ENCODE data around the gene PIBF1. TPM values are rescaled to one million over a fixed set of nuclear protein-coding genes. Genes with fewer than 3 reads are reported as not detected.

Gene PIBF1
- total RNA-seq, 5 donors from 2014 or later (not counting 1 experiment from before 2014, with no cell fraction given), result 29.4 to 36.5 (median 34.8) TPM

GRCh38 chr13:73063166-73063565 is 281.2 kb downstream of the PIBF1 start:
- ATAC-seq (replicated peaks in 1 of 4) (no peak), DNase-seq (no peak)
- H3K4me1 Mint-ChIP-seq, result peaks cover 17 to 22% (median 19%) of the 10 kb centered on the region in 3 donors
- CTCF ChIA-PET, result no interaction called here
- no peaks in the 10 kb centered on the region for H3K9me3 ChIP-seq
- H3K27ac Mint-ChIP-seq, result no peak overlapping the region
- 88% methylated on average over 1 of the region's 3 CpGs for WGBS (ENCODE audit: insufficient coverage)
- peaks cover 6 to 14% of the 10 kb centered on the region in 2 experiments for H3K4me1 ChIP-seq (ENCODE audit: control insufficient read depth in 1 of 2, extremely low read depth in 1 of 2, insufficient read depth in 2 of 2, low read length in 2 of 2)
- H3K4me3 Mint-ChIP-seq, result no peak overlapping the region
- peaks cover 0 to 7% of the 10 kb centered on the region in 2 experiments for H3K27me3 ChIP-seq (replicated peaks in 1 of 2; ENCODE audit: control insufficient read depth in 2 of 2, extremely low read depth in 1 of 2, insufficient read depth in 2 of 2, low read length in 1 of 2)
- no peak overlapping the region for H3K27ac ChIP-seq (ENCODE audit: low read length)
- POLR2A ChIA-PET, result no interaction called here
- H3K36me3 ChIP-seq (ENCODE audit: control insufficient read depth in 2 of 2, extremely low read depth in 1 of 2, insufficient read depth in 1 of 2, low read length in 1 of 2), result no peaks in the 10 kb centered on the region
- no peak overlapping the region for H3K4me3 ChIP-seq (ENCODE audit: control insufficient read depth in 1 of 2, extremely low read depth in 1 of 2, low read length in 1 of 2)
- peaks cover 0 to 11% of the 10 kb centered on the region in 2 donors for H3K27me3 Mint-ChIP-seq
- no peaks in the 10 kb centered on the region for H3K9me3 Mint-ChIP-seq
- H3K36me3 Mint-ChIP-seq, result peaks cover 4% of the 10 kb centered on the region

- Histone ChIP-seq H3K27ac (ENCODE audit: low read length) (no peak overlapping the region), H3K36me3 (ENCODE audit: control insufficient read depth in 2 of 2, extremely low read depth in 1 of 2, insufficient read depth in 1 of 2, low read length in 1 of 2) (no peaks in the 10 kb centered on the region), H3K4me1 (ENCODE audit: control insufficient read depth in 1 of 2, extremely low read depth in 1 of 2, insufficient read depth in 2 of 2, low read length in 2 of 2) (peaks cover 0 to 4% of the 10 kb centered on the region in 2 experiments), H3K4me3 (ENCODE audit: control insufficient read depth in 1 of 2, extremely low read depth in 1 of 2, low read length in 1 of 2) (no peak overlapping the region), H3K9me3 (no peaks in the 10 kb centered on the region), H3K27me3 (replicated peaks in 1 of 2; ENCODE audit: control insufficient read depth in 2 of 2, extremely low read depth in 1 of 2, insufficient read depth in 2 of 2, low read length in 1 of 2) (peaks cover 0 to 3% of the 10 kb centered on the region in 2 experiments)
- WGBS (ENCODE audit: insufficient coverage), result 40% methylated on average over 1 of the region's 2 CpGs
- peaks cover 0 to 4% of the 10 kb centered on the region in 2 donors for H3K27me3 Mint-ChIP-seq
- no peak overlapping the region for H3K4me3 Mint-ChIP-seq
- no peak overlapping the region for H3K27ac Mint-ChIP-seq
- CTCF ChIA-PET, result interaction anchor here in 1 of 2 donors (0.7 kb wide), 1 partner anchor 48 kb away, joined by 4 read pairs; no protein-coding TSS in a partner anchor
- DNase-seq (no peak), ATAC-seq (replicated peaks in 1 of 4) (no peak)
- H3K4me1 Mint-ChIP-seq, result peaks cover 9 to 14% (median 9%) of the 10 kb centered on the region in 3 donors
- POLR2A ChIA-PET, result no interaction called here
- H3K36me3 Mint-ChIP-seq, result peaks cover 4% of the 10 kb centered on the region
- H3K9me3 Mint-ChIP-seq, result no peaks in the 10 kb centered on the region
Measured at GRCh38 chr13:73065036-73065435, 283.1 kb downstream of the PIBF1 start.

GRCh38 chr13:73065665-73066340 is 283.9 kb downstream of the PIBF1 start:
- H3K9me3 ChIP-seq, result no peaks in the 10 kb centered on the region
- H3K27me3 Mint-ChIP-seq, result no peaks in the 10 kb centered on the region
- H3K4me1 ChIP-seq (ENCODE audit: control insufficient read depth in 1 of 2, extremely low read depth in 1 of 2, insufficient read depth in 2 of 2, low read length in 2 of 2), result no peaks in the 10 kb centered on the region
- no peaks in the 10 kb centered on the region for H3K9me3 Mint-ChIP-seq
- no peak overlapping the region for H3K4me3 ChIP-seq (ENCODE audit: control insufficient read depth in 1 of 2, extremely low read depth in 1 of 2, low read length in 1 of 2)
- peaks cover 4% of the 10 kb centered on the region for H3K36me3 Mint-ChIP-seq
- no peak overlapping the region for H3K27ac ChIP-seq (ENCODE audit: low read length)
- no peak for ATAC-seq (replicated peaks in 1 of 4)
- no peaks in the 10 kb centered on the region for H3K27me3 ChIP-seq (replicated peaks in 1 of 2; ENCODE audit: control insufficient read depth in 2 of 2, extremely low read depth in 1 of 2, insufficient read depth in 2 of 2, low read length in 1 of 2)
- H3K4me1 Mint-ChIP-seq, result peaks cover 1 to 7% (median 1%) of the 10 kb centered on the region in 3 donors
- H3K4me3 Mint-ChIP-seq, result no peak overlapping the region
- 100% methylated on average over 4 of the region's 7 CpGs for WGBS (ENCODE audit: insufficient coverage)
- H3K27ac Mint-ChIP-seq, result no peak overlapping the region
- no peaks in the 10 kb centered on the region for H3K36me3 ChIP-seq (ENCODE audit: control insufficient read depth in 2 of 2, extremely low read depth in 1 of 2, insufficient read depth in 1 of 2, low read length in 1 of 2)
- CTCF ChIA-PET, result no interaction called here
- POLR2A ChIA-PET, result no interaction called here
- DNase-seq, result no peak

Other genes starting within 250 kb of the PIBF1 start
- 1 to 10 TPM; 4.8 to 7.1 (median 6.1) TPM for gene MZT1, start 54.5 kb upstream of the PIBF1 start, total RNA-seq
- gene BORA, start 54.2 kb upstream of the PIBF1 start, total RNA-seq, result 1 to 10 TPM; 3.2 to 6.8 (median 5.2) TPM
- 10 to 100 TPM; 30.4 to 37.5 (median 36.8) TPM for gene DIS3, start 233 bp upstream of the PIBF1 start, total RNA-seq